ENCODE results near the gene FCN2.

Gene FCN2

DNA sequence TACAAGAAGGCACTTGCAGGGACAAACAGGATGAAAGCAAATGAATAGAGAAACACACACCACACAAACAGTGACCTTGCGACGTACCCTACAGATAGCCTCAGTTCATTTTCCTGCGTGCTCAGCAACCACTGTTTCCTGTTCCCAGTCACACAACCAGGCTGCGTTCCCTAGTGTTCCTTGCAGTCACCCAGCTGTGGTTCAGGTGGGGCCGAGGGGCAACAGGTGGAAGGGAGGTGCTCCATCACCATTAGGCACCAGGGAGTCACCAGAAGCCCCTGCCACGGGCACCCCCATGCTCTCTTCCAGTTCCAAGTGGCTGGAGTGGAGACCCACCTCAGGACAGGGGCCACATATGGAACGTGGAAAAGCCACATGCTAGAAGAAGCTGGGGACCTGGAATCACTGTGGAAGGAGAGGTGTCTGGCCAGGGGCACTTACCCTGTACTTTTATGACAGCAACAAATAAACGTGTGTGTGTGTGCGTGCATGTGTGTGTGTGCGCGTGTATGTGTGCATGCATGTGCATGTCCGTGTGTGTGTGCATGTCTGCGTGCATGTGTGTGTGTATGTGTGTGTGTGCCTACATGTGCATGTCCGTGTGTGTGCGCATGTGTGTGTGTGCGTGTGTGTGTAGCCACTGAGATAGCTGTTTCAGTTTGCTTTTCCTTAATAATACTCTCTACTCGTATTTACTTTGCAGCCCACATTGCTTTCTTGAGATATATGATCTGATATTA is 18.8 kb upstream of the FCN2 start:
- no peaks in the 10 kb centered on the region for H3K9me2 ChIP-seq (ENCODE audit: low read depth, low read length)
- peaks cover 23% of the 10 kb centered on the region for H3K9me3 ChIP-seq (ENCODE audit: low read length)

DNA sequence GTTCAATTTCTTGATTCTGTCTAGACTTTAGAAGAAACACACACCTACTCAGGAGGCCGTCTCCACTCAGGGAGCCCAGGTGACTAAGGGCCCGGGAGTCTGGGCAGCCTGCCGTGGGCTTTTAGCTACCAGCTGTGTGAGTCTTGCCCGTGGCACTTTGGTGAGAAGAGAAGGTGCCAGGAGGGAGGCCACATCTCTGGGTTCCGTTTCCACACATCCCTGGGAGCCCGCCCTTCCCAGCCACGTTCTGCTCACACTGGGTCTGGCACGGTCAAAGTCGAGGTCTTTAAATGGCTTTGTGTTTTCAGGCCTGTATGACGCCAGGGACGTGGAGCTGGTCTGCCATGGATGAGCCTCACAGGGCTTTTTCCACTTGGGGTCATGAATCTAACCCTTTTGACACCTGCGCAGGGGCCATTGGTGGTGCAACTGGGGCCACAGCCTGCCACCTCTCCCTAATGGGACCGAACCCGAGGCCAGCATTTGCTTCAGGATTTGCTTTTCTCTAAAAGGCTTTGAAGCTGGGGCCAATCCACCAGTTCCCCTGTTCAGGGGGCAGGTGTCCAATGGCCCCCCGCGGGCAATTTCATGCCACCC is 17.2 kb upstream of the FCN2 start:
- no peak for TF ChIP-seq EZH2 (IDR thresholded peaks at IDR 0.05; ENCODE audit: borderline replicate concordance, low read length)
- TF ChIP-seq, protein P1, sequence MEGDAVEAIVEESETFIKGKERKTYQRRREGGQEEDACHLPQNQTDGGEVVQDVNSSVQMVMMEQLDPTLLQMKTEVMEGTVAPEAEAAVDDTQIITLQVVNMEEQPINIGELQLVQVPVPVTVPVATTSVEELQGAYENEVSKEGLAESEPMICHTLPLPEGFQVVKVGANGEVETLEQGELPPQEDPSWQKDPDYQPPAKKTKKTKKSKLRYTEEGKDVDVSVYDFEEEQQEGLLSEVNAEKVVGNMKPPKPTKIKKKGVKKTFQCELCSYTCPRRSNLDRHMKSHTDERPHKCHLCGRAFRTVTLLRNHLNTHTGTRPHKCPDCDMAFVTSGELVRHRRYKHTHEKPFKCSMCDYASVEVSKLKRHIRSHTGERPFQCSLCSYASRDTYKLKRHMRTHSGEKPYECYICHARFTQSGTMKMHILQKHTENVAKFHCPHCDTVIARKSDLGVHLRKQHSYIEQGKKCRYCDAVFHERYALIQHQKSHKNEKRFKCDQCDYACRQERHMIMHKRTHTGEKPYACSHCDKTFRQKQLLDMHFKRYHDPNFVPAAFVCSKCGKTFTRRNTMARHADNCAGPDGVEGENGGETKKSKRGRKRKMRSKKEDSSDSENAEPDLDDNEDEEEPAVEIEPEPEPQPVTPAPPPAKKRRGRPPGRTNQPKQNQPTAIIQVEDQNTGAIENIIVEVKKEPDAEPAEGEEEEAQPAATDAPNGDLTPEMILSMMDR (IDR thresholded peaks at IDR 0.05; ENCODE audit: low read length), result no peak
- Histone ChIP-seq H3K4me3 (ENCODE audit: low read depth, low read length, poor library complexity, severe bottlenecking) (no peak overlapping the region), H3K9me3 (ENCODE audit: low read length) (peaks cover 21% of the 10 kb centered on the region), H3K79me2 (ENCODE audit: insufficient read depth, low read length) (peaks cover 83% of the 10 kb centered on the region), H3F3A (ENCODE audit: insufficient read depth, low read length) (no peaks in the 10 kb centered on the region), H4K20me1 (ENCODE audit: insufficient read depth, low read length) (no peaks in the 10 kb centered on the region), H3K27me3 (ENCODE audit: insufficient read depth, low read length) (no peaks in the 10 kb centered on the region), H3K4me2 (ENCODE audit: low read length) (no peak overlapping the region), H3K27ac (ENCODE audit: low read depth, low read length, poor library complexity, severe bottlenecking) (no peak overlapping the region), H3K9ac (ENCODE audit: low read length) (no peak overlapping the region), H3K9me2 (ENCODE audit: low read depth, low read length) (no peaks in the 10 kb centered on the region), H3K4me1 (ENCODE audit: insufficient read depth, low read length, severe bottlenecking) (peaks cover 2% of the 10 kb centered on the region), H3K36me3 (ENCODE audit: insufficient read depth, low read length) (peaks cover 82% of the 10 kb centered on the region), H2AFZ (ENCODE audit: low read length) (no peak overlapping the region)

More for the DNA sequence above, 18.8 kb upstream of the FCN2 start:
- H3K36me3 ChIP-seq (ENCODE audit: insufficient read depth, low read length), result peaks cover 89% of the 10 kb centered on the region
- H3K27ac ChIP-seq (ENCODE audit: low read depth, low read length, poor library complexity, severe bottlenecking), result no peak overlapping the region
- no peak for TF ChIP-seq EZH2 (IDR thresholded peaks at IDR 0.05; ENCODE audit: borderline replicate concordance, low read length)
- TF ChIP-seq, protein P1 (IDR thresholded peaks at IDR 0.05; ENCODE audit: low read length), result no peak
- no peaks in the 10 kb centered on the region for H3F3A ChIP-seq (ENCODE audit: insufficient read depth, low read length)
- peaks cover 87% of the 10 kb centered on the region for H3K79me2 ChIP-seq (ENCODE audit: insufficient read depth, low read length)
- H2AFZ ChIP-seq (ENCODE audit: low read length), result no peak overlapping the region
- H3K4me1 ChIP-seq (ENCODE audit: insufficient read depth, low read length, severe bottlenecking), result no peaks in the 10 kb centered on the region
- no peak overlapping the region for H3K4me2 ChIP-seq (ENCODE audit: low read length)
- no peaks in the 10 kb centered on the region for H4K20me1 ChIP-seq (ENCODE audit: insufficient read depth, low read length)
- no peak overlapping the region for H3K4me3 ChIP-seq (ENCODE audit: low read depth, low read length, poor library complexity, severe bottlenecking)
- H3K9ac ChIP-seq (ENCODE audit: low read length), result no peak overlapping the region
- H3K27me3 ChIP-seq (ENCODE audit: insufficient read depth, low read length), result no peaks in the 10 kb centered on the region

- Histone ChIP-seq H3K9ac (ENCODE audit: low read length) (no peak overlapping the region), H3K9me2 (ENCODE audit: low read depth, low read length) (no peaks in the 10 kb centered on the region), H3K27ac (ENCODE audit: low read depth, low read length, poor library complexity, severe bottlenecking) (no peak overlapping the region), H3K4me1 (ENCODE audit: insufficient read depth, low read length, severe bottlenecking) (peaks cover 10% of the 10 kb centered on the region), H4K20me1 (ENCODE audit: insufficient read depth, low read length) (no peaks in the 10 kb centered on the region), H3K36me3 (ENCODE audit: insufficient read depth, low read length) (peaks cover 82% of the 10 kb centered on the region), H3K4me2 (ENCODE audit: low read length) (no peak overlapping the region), H3K9me3 (ENCODE audit: low read length) (peaks cover 22% of the 10 kb centered on the region), H3K27me3 (ENCODE audit: insufficient read depth, low read length) (no peaks in the 10 kb centered on the region), H3K4me3 (ENCODE audit: low read depth, low read length, poor library complexity, severe bottlenecking) (no peak overlapping the region), H2AFZ (ENCODE audit: low read length) (no peak overlapping the region), H3K79me2 (ENCODE audit: insufficient read depth, low read length) (peaks cover 83% of the 10 kb centered on the region), H3F3A (ENCODE audit: insufficient read depth, low read length) (no peaks in the 10 kb centered on the region)
- TF ChIP-seq, protein P1 (IDR thresholded peaks at IDR 0.05; ENCODE audit: low read length), result no peak
- no peak for TF ChIP-seq EZH2 (IDR thresholded peaks at IDR 0.05; ENCODE audit: borderline replicate concordance, low read length)
Observed at GRCh38 chr9:134863941-134864820, 16.4 kb upstream of the FCN2 start.
